Measurements from ENCODE around the gene LIMS2. TPM values are rescaled to one million over a fixed set of nuclear protein-coding genes. Genes with fewer than 3 reads are reported as not detected.

The LIMS2 gene
- polyA plus RNA-seq, 2 of the 4 experiments (the other 2 are of a cell fraction), result 1.2 to 6.1 TPM

GRCh38 chr2:127633556-127634065 lies 41.7 kb downstream of the LIMS2 start:
- Histone ChIP-seq H3K9me3 (no peaks in the 10 kb centered on the region), H3K4me1 (peaks cover 15% of the 10 kb centered on the region), H3K4me3 (no peak overlapping the region), H3K4me2 (no peak overlapping the region), H3K27ac (no peak overlapping the region)
- CTCF ChIA-PET, result interaction anchor here (1.5 kb wide), 1 partner anchor 16 kb away, joined by 4 read pairs; no protein-coding TSS in a partner anchor
- no peak for TF ChIP-seq FOSL2 (IDR thresholded peaks at IDR 0.05)
- no peak for TF ChIP-seq FOSL2 (CRISPR knock-in tag; IDR thresholded peaks at IDR 0.05)
- TF ChIP-seq, protein P1, sequence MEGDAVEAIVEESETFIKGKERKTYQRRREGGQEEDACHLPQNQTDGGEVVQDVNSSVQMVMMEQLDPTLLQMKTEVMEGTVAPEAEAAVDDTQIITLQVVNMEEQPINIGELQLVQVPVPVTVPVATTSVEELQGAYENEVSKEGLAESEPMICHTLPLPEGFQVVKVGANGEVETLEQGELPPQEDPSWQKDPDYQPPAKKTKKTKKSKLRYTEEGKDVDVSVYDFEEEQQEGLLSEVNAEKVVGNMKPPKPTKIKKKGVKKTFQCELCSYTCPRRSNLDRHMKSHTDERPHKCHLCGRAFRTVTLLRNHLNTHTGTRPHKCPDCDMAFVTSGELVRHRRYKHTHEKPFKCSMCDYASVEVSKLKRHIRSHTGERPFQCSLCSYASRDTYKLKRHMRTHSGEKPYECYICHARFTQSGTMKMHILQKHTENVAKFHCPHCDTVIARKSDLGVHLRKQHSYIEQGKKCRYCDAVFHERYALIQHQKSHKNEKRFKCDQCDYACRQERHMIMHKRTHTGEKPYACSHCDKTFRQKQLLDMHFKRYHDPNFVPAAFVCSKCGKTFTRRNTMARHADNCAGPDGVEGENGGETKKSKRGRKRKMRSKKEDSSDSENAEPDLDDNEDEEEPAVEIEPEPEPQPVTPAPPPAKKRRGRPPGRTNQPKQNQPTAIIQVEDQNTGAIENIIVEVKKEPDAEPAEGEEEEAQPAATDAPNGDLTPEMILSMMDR (IDR thresholded peaks at IDR 0.05), result no peak
- TF ChIP-seq HEYL (CRISPR knock-in tag; IDR thresholded peaks at IDR 0.05), result no peak
- no peak for TF ChIP-seq KDM1A (IDR thresholded peaks at IDR 0.05; ENCODE audit: low read depth)
- TF ChIP-seq RARB (CRISPR knock-in tag; IDR thresholded peaks at IDR 0.05), result no peak
- no peak for TF ChIP-seq RNF2 (IDR thresholded peaks at IDR 0.05; ENCODE audit: borderline replicate concordance, low read depth)
- no peak for TF ChIP-seq NR3C1 (IDR thresholded peaks at IDR 0.05)
- TF ChIP-seq FOSB (CRISPR knock-in tag; IDR thresholded peaks at IDR 0.05), result no peak
- no peak for DNase-seq (ENCODE audit: low read depth in 1 of 2, low spot score in 1 of 2)
- ATAC-seq, result no peak
- WGBS (ENCODE audit: missing lambda C conversion rate), result 94% methylated on average over 9 of the region's 9 CpGs
- FAIRE-seq, result no peak
- POLR2A ChIA-PET, result no interaction called here

DNA sequence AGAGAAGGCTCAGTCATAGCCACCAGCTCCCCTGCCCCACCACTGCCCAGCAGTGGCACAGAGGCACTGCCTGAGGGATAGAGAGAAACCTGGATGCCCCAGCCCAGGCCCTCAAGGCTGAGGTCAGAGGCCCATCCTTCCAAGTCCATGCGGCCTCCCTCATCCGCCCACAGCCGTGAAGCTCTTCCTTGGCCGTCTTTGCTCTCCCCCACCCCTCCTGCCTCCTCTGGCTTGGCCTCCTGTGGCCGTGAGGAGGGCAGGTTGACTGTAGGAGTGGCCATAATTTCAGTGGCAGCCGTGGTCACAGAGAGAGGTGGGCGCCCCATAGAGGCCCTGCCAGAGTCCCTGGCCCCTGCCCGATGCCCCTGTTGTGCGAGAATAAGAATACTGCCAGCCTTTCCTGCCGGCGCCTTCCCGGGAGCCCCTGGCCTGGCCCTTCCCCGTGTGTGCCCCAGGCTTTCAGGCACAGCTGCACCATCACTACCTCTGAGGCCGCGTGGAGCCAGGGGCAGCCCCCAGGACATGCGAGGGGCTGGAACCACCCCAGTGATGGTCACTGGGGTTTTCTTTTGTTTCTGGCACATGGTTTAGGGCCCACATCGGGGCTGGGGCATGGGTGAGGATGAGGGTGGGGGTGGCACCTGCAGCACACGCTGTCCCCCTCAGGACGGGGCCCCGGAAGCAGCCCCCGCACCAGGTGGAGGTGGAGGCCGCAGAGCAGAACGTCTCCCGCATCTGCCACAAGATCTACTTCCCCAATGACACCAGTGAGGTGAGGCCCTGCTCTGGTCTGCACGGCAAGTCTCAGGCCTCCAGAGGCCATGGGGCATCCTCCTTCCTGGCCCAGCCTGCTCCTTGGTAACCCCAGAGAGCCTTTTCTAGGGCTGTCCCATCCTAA lies 42.5 kb downstream of the LIMS2 start:
- FAIRE-seq, result no peak
- Histone ChIP-seq H3K27ac (no peak overlapping the region), H3K4me2 (no peak overlapping the region), H3K4me3 (no peak overlapping the region), H3K4me1 (peaks cover 9% of the 10 kb centered on the region), H3K9me3 (no peaks in the 10 kb centered on the region)
- 88% methylated on average over 13 of the region's 25 CpGs for WGBS (ENCODE audit: missing lambda C conversion rate)
- DNase-seq (ENCODE audit: low read depth in 1 of 2, low spot score in 1 of 2), result no peak
- TF ChIP-seq JUNB (IDR thresholded peaks at IDR 0.05) (no peak), RARB (CRISPR knock-in tag; IDR thresholded peaks at IDR 0.05) (no peak), MAZ (IDR thresholded peaks at IDR 0.05; ENCODE audit: borderline replicate concordance, low read depth, low read length) (no peak), EP300 (IDR thresholded peaks at IDR 0.05) (no peak), CEBPB (IDR thresholded peaks at IDR 0.05) (no peak), ZC3H11A (IDR thresholded peaks at IDR 0.05) (no peak), NPAS2 (CRISPR knock-in tag; IDR thresholded peaks at IDR 0.05; ENCODE audit: borderline replicate concordance) (no peak), TFCP2L1 (CRISPR knock-in tag; IDR thresholded peaks at IDR 0.05) (no peak), CBX2 (IDR thresholded peaks at IDR 0.05; ENCODE audit: borderline replicate concordance, low read depth) (no peak), SMC3 (IDR thresholded peaks at IDR 0.05) (no peak), HEYL (CRISPR knock-in tag; IDR thresholded peaks at IDR 0.05) (no peak), POLR2AphosphoS2 (conservative IDR thresholded peaks at IDR 0.05; ENCODE audit: low read length) (no peak), ZNF302 (CRISPR knock-in tag; IDR thresholded peaks at IDR 0.05) (no peak), HMGXB4 (CRISPR knock-in tag; IDR thresholded peaks at IDR 0.05; ENCODE audit: borderline replicate concordance) (no peak), ELK1 (IDR thresholded peaks at IDR 0.05; ENCODE audit: low read depth, low read length) (no peak), CBX8 (IDR thresholded peaks at IDR 0.05) (no peak), EHMT2 (IDR thresholded peaks at IDR 0.05; ENCODE audit: low read depth) (no peak), MAFK (IDR thresholded peaks at IDR 0.05; ENCODE audit: partially characterized antibody) (no peak)
- TF ChIP-seq, protein P2, sequence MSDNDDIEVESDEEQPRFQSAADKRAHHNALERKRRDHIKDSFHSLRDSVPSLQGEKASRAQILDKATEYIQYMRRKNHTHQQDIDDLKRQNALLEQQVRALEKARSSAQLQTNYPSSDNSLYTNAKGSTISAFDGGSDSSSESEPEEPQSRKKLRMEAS (IDR thresholded peaks at IDR 0.05), result no peak
- TF ChIP-seq, protein P3, sequence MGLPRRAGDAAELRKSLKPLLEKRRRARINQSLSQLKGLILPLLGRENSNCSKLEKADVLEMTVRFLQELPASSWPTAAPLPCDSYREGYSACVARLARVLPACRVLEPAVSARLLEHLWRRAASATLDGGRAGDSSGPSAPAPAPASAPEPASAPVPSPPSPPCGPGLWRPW (IDR thresholded peaks at IDR 0.05), result no peak
- ATAC-seq, result no peak
- ChIA-PET CTCF (interaction anchor here (1.2 to 1.7 kb wide), 2 partner anchors 17 kb away, joined by 4 to 5 read pairs; no protein-coding TSS in a partner anchor), POLR2A (no interaction called here)
